Sigmoid colon (tissue), 7 donors: ENCODE measurements around the gene CCNH. TPM values are rescaled to one million over a fixed set of nuclear protein-coding genes. Genes with fewer than 3 reads are reported as not detected.

Experiments used
- DNase-seq: peaks from one replicate; pipeline ENCODE4 v3.0.0-alpha.2; 2019
- H3K27ac ChIP-seq, 4 donors: fragments of 200-600 bp; sonication (generic); one replicate each; pipeline ENCODE4 v1.5.1; 2016 to 2019; ENCODE audit warnings: mild to moderate bottlenecking in 1 of 4
- H3K27me3 ChIP-seq, 3 donors: fragments of 200-600 bp; sonication (generic); one replicate each; pipeline ENCODE4 v1.5.1; 2019; ENCODE audit warnings: mild to moderate bottlenecking in 1 of 3
- H3K36me3 ChIP-seq, 4 donors: fragments of 200-600 bp; sonication (generic); one replicate each; pipeline ENCODE4 v1.5.1; 2016 to 2019
- H3K4me1 ChIP-seq, 4 donors: fragments of 200-600 bp; sonication (generic); one replicate each; pipeline ENCODE4 v1.5.1; 2017 to 2019
- H3K4me3 ChIP-seq, 4 donors: fragments of 200-600 bp; sonication (generic); one replicate each; pipeline ENCODE4 v1.5.1; 2017 to 2019; ENCODE audit warnings: mild to moderate bottlenecking in 2 of 4, moderate library complexity in 1 of 4
- H3K9me3 ChIP-seq, 4 donors: fragments of 200-600 bp in 3 of 4; sonication (generic) in 3 of 4; one replicate each; pipeline versions ENCODE4 v1.5.1 to v1.6.1; 2013 to 2019
- EP300 ChIP-seq, 4 donors: sonication (generic); formaldehyde crosslinking; IDR thresholded peaks; one replicate each; pipeline ENCODE4 v1.6.1; 2017; ENCODE audit warnings: antibody characterized with exemption in 4 of 4
- POLR2A ChIP-seq, 2 donors: fragments of 450-650 bp; IDR thresholded peaks; one replicate each; pipeline ENCODE4 v1.6.1; 2016; ENCODE audit warnings: antibody characterized with exemption in 2 of 2, mild to moderate bottlenecking in 2 of 2, moderate library complexity in 2 of 2
- POLR2AphosphoS5 ChIP-seq, 4 donors: sonication (generic); formaldehyde crosslinking; IDR thresholded peaks; one replicate each; pipeline ENCODE4 v1.6.1; 2017; ENCODE audit warnings: antibody characterized with exemption in 4 of 4
- WGBS, 2 donors: extraction: QIAGEN DNeasy Blood & Tissue Kit; methylation state at CpG; one replicate each; pipeline ENCODE4 v1.1.7; 2013; 5-methylcytosine and 5-hydroxymethylcytosine counted together
- intact Hi-C: fragments of 100-400 bp; cut with DNase I; formaldehyde crosslinking; loops from one replicate; pipeline ENCODE4 v1.15.1; 2023
- polyA plus RNA-seq, 3 donors: library from polyadenylated mRNA; stranded (reverse); fragments of 200-250 nt; gene quantifications; one replicate each; pipeline ENCODE4 v1.2.3, GENCODE V29; 2013
- total RNA-seq, 4 donors: library from RNA; depleted of rRNA; stranded (reverse); fragments of >200 nt; gene quantifications; one replicate each; pipeline ENCODE4 v1.1.0, GENCODE V29; 2016
- TF ChIP-seq, protein P1 (sequence below), 4 experiments: fragments of 450-650 bp in 3 of 4; fragments of 200-600 bp in 1 of 4; IDR thresholded peaks; one replicate each; pipeline ENCODE4 v1.5.1; 2016 to 2019; ENCODE audit warnings: antibody characterized with exemption in 4 of 4, mild to moderate bottlenecking in 3 of 4, moderate library complexity in 2 of 4
- donor health status: healthy with polysubstance abuse.
- donor health status: Bipolar disorder and iron deficiency.
- donor health status: healthy.

CCNH gene
- total and polyA plus RNA-seq, 7 donors, result 32.1 to 92.7 (median 79.2) TPM

DNA sequence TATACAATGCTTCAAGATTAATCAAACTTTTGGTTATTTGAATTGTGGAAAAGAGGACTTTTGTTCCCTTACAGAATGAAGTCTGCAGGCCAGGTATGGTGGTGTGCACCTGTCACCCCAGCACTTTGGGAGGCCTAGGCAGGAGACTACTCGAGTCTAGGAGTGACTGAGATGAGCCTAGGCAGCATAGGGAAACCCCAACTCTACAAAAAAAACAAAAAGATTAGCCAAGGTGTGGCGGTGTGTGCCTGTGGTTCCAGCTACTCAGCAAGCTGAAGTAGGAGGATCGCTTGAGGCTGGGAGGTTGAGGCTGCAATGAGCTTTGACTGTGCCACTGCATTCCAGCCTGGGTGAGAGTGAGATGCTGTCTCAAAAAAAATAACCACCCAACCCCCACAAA, 9.3 kb downstream of the CCNH start:
- H3K36me3 ChIP-seq, result peaks cover 18 to 89% (median 39%) of the 10 kb centered on the region in 4 donors
- TF ChIP-seq POLR2AphosphoS5 (IDR thresholded peaks at IDR 0.05), result no peak
- TF ChIP-seq, protein P1, sequence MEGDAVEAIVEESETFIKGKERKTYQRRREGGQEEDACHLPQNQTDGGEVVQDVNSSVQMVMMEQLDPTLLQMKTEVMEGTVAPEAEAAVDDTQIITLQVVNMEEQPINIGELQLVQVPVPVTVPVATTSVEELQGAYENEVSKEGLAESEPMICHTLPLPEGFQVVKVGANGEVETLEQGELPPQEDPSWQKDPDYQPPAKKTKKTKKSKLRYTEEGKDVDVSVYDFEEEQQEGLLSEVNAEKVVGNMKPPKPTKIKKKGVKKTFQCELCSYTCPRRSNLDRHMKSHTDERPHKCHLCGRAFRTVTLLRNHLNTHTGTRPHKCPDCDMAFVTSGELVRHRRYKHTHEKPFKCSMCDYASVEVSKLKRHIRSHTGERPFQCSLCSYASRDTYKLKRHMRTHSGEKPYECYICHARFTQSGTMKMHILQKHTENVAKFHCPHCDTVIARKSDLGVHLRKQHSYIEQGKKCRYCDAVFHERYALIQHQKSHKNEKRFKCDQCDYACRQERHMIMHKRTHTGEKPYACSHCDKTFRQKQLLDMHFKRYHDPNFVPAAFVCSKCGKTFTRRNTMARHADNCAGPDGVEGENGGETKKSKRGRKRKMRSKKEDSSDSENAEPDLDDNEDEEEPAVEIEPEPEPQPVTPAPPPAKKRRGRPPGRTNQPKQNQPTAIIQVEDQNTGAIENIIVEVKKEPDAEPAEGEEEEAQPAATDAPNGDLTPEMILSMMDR (IDR thresholded peaks at IDR 0.05), result no peak
- TF ChIP-seq POLR2A (IDR thresholded peaks at IDR 0.05), result no peak
- TF ChIP-seq EP300 (IDR thresholded peaks at IDR 0.05), result no peak

DNA sequence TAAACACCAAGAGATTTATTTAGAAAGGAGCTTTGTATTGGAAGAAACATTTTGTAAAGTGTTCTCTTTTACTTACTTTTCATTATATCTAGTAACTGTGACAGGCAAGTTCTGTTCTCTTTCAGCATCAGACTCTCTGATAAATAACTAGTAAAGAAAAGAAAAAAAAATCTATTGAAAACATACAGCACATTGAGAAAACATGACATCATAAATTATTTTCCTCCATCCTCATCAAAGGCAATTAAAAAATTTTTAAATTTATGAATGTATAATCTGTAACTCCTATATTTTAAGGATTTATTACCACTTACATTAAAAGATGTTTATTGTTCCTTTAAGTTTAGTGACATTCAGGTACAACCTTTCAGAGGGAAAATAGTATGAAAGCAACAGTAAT, 11.1 kb downstream of the CCNH start:
- H3K36me3 ChIP-seq, result peaks cover 12 to 89% (median 40%) of the 10 kb centered on the region in 4 donors

More for the DNA sequence above, 9.3 kb downstream of the CCNH start:
- 88 to 93% methylated on average over 3 of the region's 3 CpGs for WGBS, 2 donors
- no peak for DNase-seq
- intact Hi-C loops, result no loop called here
- Histone ChIP-seq H3K27me3 (no peaks in the 10 kb centered on the region), H3K27ac (no peak overlapping the region), H3K9me3 (no peaks in the 10 kb centered on the region), H3K4me3 (no peak overlapping the region), H3K4me1 (peaks cover 0 to 9% (median 0%) of the 10 kb centered on the region in 4 donors)

DNA sequence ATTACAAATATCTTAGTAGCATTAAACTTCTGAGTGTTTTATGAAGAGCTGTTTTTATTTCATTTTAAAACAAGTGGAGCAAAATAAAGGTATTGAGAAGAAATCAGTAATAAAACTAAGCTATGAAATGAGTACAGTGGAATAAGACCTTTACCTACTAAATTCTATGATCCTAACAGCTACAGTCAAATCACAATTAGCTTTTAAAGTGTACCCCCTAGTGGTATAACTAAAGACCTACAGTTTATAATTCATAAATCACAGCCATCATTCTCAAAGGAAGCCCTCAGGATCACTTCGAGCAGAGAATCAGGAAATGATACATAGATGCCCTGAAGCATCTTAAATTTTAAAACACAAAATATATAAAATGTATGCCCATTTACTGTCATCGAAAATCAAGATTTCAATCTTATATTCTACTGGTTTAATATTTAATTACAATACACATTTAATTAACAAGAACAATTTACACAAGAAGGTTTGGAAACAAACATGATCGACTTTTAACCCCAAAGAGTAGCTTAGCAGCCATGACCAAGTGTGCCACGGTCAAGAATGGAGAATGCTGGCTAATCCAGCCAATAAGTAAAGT, 12.3 kb downstream of the CCNH start:
- Histone ChIP-seq H3K9me3 (no peaks in the 10 kb centered on the region), H3K27ac (peak overlapping the region in 1 of 4 donors; percentile 0), H3K4me3 (no peak overlapping the region), H3K4me1 (peaks cover 0 to 9% (median 0%) of the 10 kb centered on the region in 4 donors), H3K27me3 (no peaks in the 10 kb centered on the region), H3K36me3 (peaks cover 14 to 89% (median 41%) of the 10 kb centered on the region in 4 donors)
- WGBS, 2 donors, result 56 to 65% methylated on average over 4 of the region's 4 CpGs
- DNase-seq, result no peak
- no peak for TF ChIP-seq POLR2A (IDR thresholded peaks at IDR 0.05)
- TF ChIP-seq, protein P1 (IDR thresholded peaks at IDR 0.05), result peak in 3 of 4 experiments; percentile 33 to 64 (median 35)
- intact Hi-C loops, result no loop called here

More for the DNA sequence above, 11.1 kb downstream of the CCNH start:
- no peaks in the 10 kb centered on the region for H3K27me3 ChIP-seq
- H3K9me3 ChIP-seq, result no peaks in the 10 kb centered on the region
- no peak for DNase-seq
- H3K4me3 ChIP-seq, result no peak overlapping the region
- intact Hi-C loops, result no loop called here
- H3K27ac ChIP-seq, result no peak overlapping the region
- TF ChIP-seq, protein P1 (IDR thresholded peaks at IDR 0.05), result no peak
- TF ChIP-seq EP300 (IDR thresholded peaks at IDR 0.05) (no peak), POLR2AphosphoS5 (IDR thresholded peaks at IDR 0.05) (no peak)
- peaks cover 0 to 9% (median 0%) of the 10 kb centered on the region in 4 donors for H3K4me1 ChIP-seq

DNA sequence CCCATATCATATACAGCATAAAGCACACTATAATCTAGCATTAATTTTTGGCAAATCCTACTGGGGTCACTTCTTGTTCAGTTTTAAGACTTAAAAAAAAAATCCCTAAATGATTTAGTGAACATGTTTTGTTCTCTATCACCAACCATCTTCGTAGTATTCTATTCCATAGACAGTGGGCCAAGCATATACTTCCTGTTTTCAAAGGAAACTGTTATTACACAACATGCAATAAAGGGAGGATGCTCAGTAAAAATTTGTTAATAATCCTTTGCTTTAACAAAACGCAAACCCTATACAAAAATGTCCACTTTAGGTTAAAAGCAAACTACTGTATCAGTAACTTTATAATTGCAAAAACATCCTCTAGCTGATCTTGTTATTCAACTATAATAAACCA, 13.0 kb downstream of the CCNH start:
- TF ChIP-seq POLR2A (IDR thresholded peaks at IDR 0.05) (no peak), EP300 (IDR thresholded peaks at IDR 0.05) (no peak), POLR2AphosphoS5 (IDR thresholded peaks at IDR 0.05) (no peak)
- TF ChIP-seq, protein P1 (IDR thresholded peaks at IDR 0.05), result no peak
- 61 to 75% methylated on average over 2 of the region's 2 CpGs for WGBS, 2 donors
- Histone ChIP-seq H3K4me3 (no peak overlapping the region), H3K27ac (peak overlapping the region in 1 of 4 donors; percentile 0), H3K36me3 (peaks cover 20 to 90% (median 40%) of the 10 kb centered on the region in 4 donors), H3K9me3 (no peaks in the 10 kb centered on the region), H3K27me3 (no peaks in the 10 kb centered on the region), H3K4me1 (peaks cover 0 to 9% (median 0%) of the 10 kb centered on the region in 4 donors)
- intact Hi-C loops, result no loop called here
- DNase-seq, result no peak
